ENCODE data around the gene FITM1. TPM values are rescaled to one million over a fixed set of nuclear protein-coding genes. Genes with fewer than 3 reads are reported as not detected.

Gene FITM1
- polyA plus RNA-seq, 3 donors from 2014 or later: 0.28 to 0.90 (median 0.85) TPM

DNA sequence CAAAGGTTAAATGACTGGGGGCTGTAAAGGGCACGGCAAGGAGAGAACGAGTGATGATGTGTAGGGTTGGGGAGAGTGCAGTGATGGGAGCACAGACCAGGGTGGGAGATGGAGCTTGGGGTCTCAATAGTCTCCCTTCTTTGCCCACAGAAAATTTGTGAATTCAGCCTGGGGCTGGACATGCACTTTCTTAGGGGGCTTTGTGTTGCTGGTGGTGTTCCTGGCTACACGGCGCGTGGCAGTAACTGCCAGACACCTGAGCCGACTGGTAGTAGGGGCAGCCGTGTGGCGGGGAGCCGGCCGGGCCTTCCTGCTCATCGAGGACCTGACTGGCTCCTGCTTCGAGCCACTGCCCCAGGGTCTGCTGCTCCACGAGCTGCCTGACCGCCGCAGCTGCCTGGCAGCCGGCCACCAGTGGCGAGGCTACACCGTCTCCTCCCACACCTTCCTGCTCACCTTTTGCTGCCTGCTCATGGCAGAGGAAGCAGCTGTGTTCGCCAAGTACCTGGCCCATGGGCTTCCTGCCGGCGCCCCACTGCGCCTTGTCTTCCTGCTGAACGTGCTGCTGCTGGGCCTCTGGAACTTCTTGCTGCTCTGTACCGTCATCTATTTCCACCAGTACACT lies 1.7 kb downstream of the FITM1 start:
- Mint-ChIP-seq H3K27ac (no peak overlapping the region), H3K27me3 (ENCODE audit: low read depth in 3 of 3) (peaks cover 2 to 4% (median 2%) of the 10 kb centered on the region in 3 donors), H3K4me1 (peaks cover 14 to 17% of the 10 kb centered on the region in 2 donors), H3K4me3 (no peak overlapping the region), H3K9me3 (no peaks in the 10 kb centered on the region), H3K36me3 (peaks cover 0 to 9% (median 0%) of the 10 kb centered on the region in 3 donors)
- no peak for DNase-seq

GRCh38 chr14:24132976-24133375 lies 2.5 kb downstream of the FITM1 start:
- H3K9me3 Mint-ChIP-seq: no peaks in the 10 kb centered on the region
- peak overlapping the region in 2 of 6 donors; percentile 40 to 47 for H3K27ac Mint-ChIP-seq
- H3K27me3 Mint-ChIP-seq (ENCODE audit: low read depth in 3 of 3): peaks cover 2 to 4% (median 2%) of the 10 kb centered on the region in 3 donors
- no peak for DNase-seq
- H3K4me1 Mint-ChIP-seq: peaks cover 19 to 21% of the 10 kb centered on the region in 2 donors
- peaks cover 0 to 11% (median 0%) of the 10 kb centered on the region in 3 donors for H3K36me3 Mint-ChIP-seq
- no peak overlapping the region for H3K4me3 Mint-ChIP-seq

DNA sequence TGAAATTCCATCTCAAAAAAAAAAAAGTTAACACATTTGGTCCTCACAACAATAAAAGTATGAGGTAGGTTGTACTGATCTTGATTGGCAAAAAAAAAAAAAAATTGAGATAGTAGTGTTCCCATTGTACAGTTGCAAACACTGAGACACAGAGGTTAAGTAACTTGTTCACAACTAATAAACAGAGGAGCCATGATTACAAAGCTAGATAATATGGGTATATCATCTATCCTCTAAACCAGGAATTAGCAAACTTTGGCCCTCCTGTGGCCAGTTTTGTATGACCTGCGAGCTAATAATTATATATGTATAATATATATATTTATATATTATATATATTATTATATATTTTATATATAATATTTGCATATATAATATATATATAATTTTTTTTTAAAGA lies 3.3 kb downstream of the FITM1 start:
- Mint-ChIP-seq H3K4me1 (peaks cover 22 to 29% of the 10 kb centered on the region in 2 donors), H3K4me3 (no peak overlapping the region), H3K36me3 (peaks cover 0 to 16% (median 1%) of the 10 kb centered on the region in 3 donors), H3K27me3 (ENCODE audit: low read depth in 3 of 3) (peaks cover 2 to 5% (median 3%) of the 10 kb centered on the region in 3 donors), H3K27ac (no peak overlapping the region), H3K9me3 (no peaks in the 10 kb centered on the region)
- DNase-seq: no peak

DNA sequence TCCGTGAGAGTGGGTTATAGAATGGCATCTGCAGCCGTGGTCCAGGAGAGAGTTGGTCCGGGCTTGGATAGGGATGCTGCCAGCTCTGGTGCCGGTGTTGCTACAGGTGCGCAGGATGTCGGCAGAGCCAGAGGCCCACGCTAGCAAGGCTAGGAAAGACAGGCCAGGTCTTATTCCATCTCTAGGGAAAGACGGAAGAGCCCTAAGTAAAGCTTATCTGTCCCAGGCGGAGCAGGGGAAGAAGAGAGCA lies 5.0 kb downstream of the FITM1 start:
- H3K4me1 Mint-ChIP-seq: peaks cover 35 to 46% of the 10 kb centered on the region in 2 donors
- peak overlapping the region; percentile 90 to 93 (median 92) for H3K4me3 Mint-ChIP-seq
- H3K9me3 Mint-ChIP-seq: no peaks in the 10 kb centered on the region
- peak overlapping the region; percentile 72 to 96 (median 90) for H3K27ac Mint-ChIP-seq
- no peak for DNase-seq
- peaks cover 3 to 26% (median 8%) of the 10 kb centered on the region in 3 donors for H3K36me3 Mint-ChIP-seq
- peaks cover 1 to 6% (median 2%) of the 10 kb centered on the region in 3 donors for H3K27me3 Mint-ChIP-seq (ENCODE audit: low read depth in 3 of 3)

GRCh38 chr14:24135834-24136683 lies 5.6 kb downstream of the FITM1 start, which contains the start of gene PSME1:
Gene PSME1, plus strand, starts transcription at chr14:24136194. Its CDS starts 69 bp downstream, at chr14:24136263.
- peaks cover 3 to 26% (median 8%) of the 10 kb centered on the region in 3 donors for H3K36me3 Mint-ChIP-seq
- peaks cover 1 to 7% (median 2%) of the 10 kb centered on the region in 3 donors for H3K27me3 Mint-ChIP-seq (ENCODE audit: low read depth in 3 of 3)
- DNase-seq: peak; percentile 95
- no peaks in the 10 kb centered on the region for H3K9me3 Mint-ChIP-seq
- H3K4me3 Mint-ChIP-seq: peak within 1 kb of the TSS; percentile 90 to 93 (median 92)
- peaks cover 41 to 52% of the 10 kb centered on the region in 2 donors for H3K4me1 Mint-ChIP-seq
- peak within 1 kb of the TSS; percentile 89 to 96 (median 94) for H3K27ac Mint-ChIP-seq

- Mint-ChIP-seq H3K9me3 (no peaks in the 10 kb centered on the region), H3K27ac (peak overlapping the region; percentile 85 to 95 (median 92)), H3K4me1 (peaks cover 46 to 55% of the 10 kb centered on the region in 2 donors), H3K36me3 (peaks cover 3 to 30% (median 8%) of the 10 kb centered on the region in 3 donors), H3K4me3 (peak overlapping the region; percentile 85 to 90 (median 88)), H3K27me3 (ENCODE audit: low read depth in 3 of 3) (peaks cover 7 to 12% (median 8%) of the 10 kb centered on the region in 3 donors)
- no peak for DNase-seq
Observed at GRCh38 chr14:24136684-24137528, 6.4 kb downstream of the FITM1 start.

- H3K27ac Mint-ChIP-seq: peak overlapping the region; percentile 85 to 95 (median 92)
- H3K36me3 Mint-ChIP-seq: peaks cover 3 to 27% (median 8%) of the 10 kb centered on the region in 3 donors
- peaks cover 53 to 60% of the 10 kb centered on the region in 2 donors for H3K4me1 Mint-ChIP-seq
- no peaks in the 10 kb centered on the region for H3K9me3 Mint-ChIP-seq
- H3K4me3 Mint-ChIP-seq: peak overlapping the region; percentile 42 to 89 (median 85)
- H3K27me3 Mint-ChIP-seq (ENCODE audit: low read depth in 3 of 3): peaks cover 7 to 12% (median 8%) of the 10 kb centered on the region in 3 donors
- no peak for DNase-seq
Observed at GRCh38 chr14:24137529-24138395, 7.3 kb downstream of the FITM1 start.

GRCh38 chr14:24138396-24139271 lies 8.2 kb downstream of the FITM1 start:
- no peaks in the 10 kb centered on the region for H3K9me3 Mint-ChIP-seq
- peak overlapping the region; percentile 42 to 89 (median 66) for H3K4me3 Mint-ChIP-seq
- H3K36me3 Mint-ChIP-seq: peaks cover 3 to 23% (median 8%) of the 10 kb centered on the region in 3 donors
- no peak for DNase-seq
- H3K4me1 Mint-ChIP-seq: peaks cover 58 to 69% of the 10 kb centered on the region in 2 donors
- peaks cover 7 to 12% (median 9%) of the 10 kb centered on the region in 3 donors for H3K27me3 Mint-ChIP-seq (ENCODE audit: low read depth in 3 of 3)
- peak overlapping the region; percentile 36 to 91 (median 70) for H3K27ac Mint-ChIP-seq

GRCh38 chr14:24139272-24139934 lies 8.9 kb downstream of the FITM1 start:
- DNase-seq: no peak
- H3K4me3 Mint-ChIP-seq: peak overlapping the region; percentile 38 to 67 (median 57)
- H3K27ac Mint-ChIP-seq: peak overlapping the region; percentile 36 to 79 (median 56)
- H3K36me3 Mint-ChIP-seq: peaks cover 7 to 27% (median 12%) of the 10 kb centered on the region in 3 donors
- peaks cover 61 to 73% of the 10 kb centered on the region in 2 donors for H3K4me1 Mint-ChIP-seq
- H3K27me3 Mint-ChIP-seq (ENCODE audit: low read depth in 3 of 3): peaks cover 7 to 12% (median 9%) of the 10 kb centered on the region in 3 donors
- no peaks in the 10 kb centered on the region for H3K9me3 Mint-ChIP-seq

GRCh38 chr14:24141097-24141880 lies 10.8 kb downstream of the FITM1 start, which contains the start of gene EMC9:
Gene EMC9, minus strand, starts transcription at chr14:24141591. Its CDS starts 287 bp downstream, at chr14:24141304.
- Mint-ChIP-seq H3K36me3 (peaks cover 7 to 30% (median 12%) of the 10 kb centered on the region in 3 donors), H3K4me3 (peak within 1 kb of the TSS; percentile 89 to 95 (median 92)), H3K27ac (peak within 1 kb of the TSS; percentile 81 to 98 (median 95)), H3K4me1 (peaks cover 75 to 84% of the 10 kb centered on the region in 2 donors), H3K9me3 (no peaks in the 10 kb centered on the region), H3K27me3 (ENCODE audit: low read depth in 3 of 3) (peaks cover 9% of the 10 kb centered on the region in 3 donors)
- peak; percentile 98 to 99 (median 99) for DNase-seq

All from immature natural killer cell (primary cell).